ENCODE measurements around the gene KIF14.

The KIF14 gene

GRCh38 chr1:200646515-200646914 lies 26.0 kb upstream of the KIF14 start:
- H3K4me3 ChIP-seq (ENCODE audit: low read depth, low read length) = peak overlapping the region; percentile 1; the same call in 1 of the 2 replicates
- DNase-seq (ENCODE audit: low read depth) = peak; percentile 64
- TF ChIP-seq, protein P1, sequence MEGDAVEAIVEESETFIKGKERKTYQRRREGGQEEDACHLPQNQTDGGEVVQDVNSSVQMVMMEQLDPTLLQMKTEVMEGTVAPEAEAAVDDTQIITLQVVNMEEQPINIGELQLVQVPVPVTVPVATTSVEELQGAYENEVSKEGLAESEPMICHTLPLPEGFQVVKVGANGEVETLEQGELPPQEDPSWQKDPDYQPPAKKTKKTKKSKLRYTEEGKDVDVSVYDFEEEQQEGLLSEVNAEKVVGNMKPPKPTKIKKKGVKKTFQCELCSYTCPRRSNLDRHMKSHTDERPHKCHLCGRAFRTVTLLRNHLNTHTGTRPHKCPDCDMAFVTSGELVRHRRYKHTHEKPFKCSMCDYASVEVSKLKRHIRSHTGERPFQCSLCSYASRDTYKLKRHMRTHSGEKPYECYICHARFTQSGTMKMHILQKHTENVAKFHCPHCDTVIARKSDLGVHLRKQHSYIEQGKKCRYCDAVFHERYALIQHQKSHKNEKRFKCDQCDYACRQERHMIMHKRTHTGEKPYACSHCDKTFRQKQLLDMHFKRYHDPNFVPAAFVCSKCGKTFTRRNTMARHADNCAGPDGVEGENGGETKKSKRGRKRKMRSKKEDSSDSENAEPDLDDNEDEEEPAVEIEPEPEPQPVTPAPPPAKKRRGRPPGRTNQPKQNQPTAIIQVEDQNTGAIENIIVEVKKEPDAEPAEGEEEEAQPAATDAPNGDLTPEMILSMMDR (IDR thresholded peaks at IDR 0.05; ENCODE audit: insufficient read depth, low read depth, low read length, missing control alignments) = no peak

GRCh38 chr1:200644021-200644420 lies 23.5 kb upstream of the KIF14 start:
- no peak overlapping the region for H3K4me3 ChIP-seq (ENCODE audit: low read depth, low read length)
- no peak for DNase-seq (ENCODE audit: low read depth)
- TF ChIP-seq, protein P1 (IDR thresholded peaks at IDR 0.05; ENCODE audit: insufficient read depth, low read depth, low read length, missing control alignments) = no peak

DNA sequence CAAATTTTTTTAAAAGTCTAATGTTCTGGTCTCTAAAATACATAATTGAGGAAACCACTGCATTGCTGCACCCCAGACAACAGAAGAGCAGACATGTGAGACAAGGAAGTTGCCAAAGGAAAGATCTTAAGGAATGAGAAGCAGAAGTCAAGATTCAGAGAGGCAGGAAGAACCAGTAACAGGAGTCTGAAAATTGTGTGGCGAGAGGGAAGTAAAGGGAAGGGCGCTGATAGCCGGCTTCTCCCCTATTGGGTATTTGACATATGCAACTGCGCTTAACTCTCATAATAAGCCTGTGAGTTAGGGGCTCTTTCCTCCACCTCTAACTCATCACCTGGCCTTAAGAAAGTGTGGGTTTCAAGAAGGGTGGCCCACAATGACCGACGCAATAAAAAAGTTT lies 21.9 kb upstream of the KIF14 start:
- TF ChIP-seq, protein P1 (IDR thresholded peaks at IDR 0.05; ENCODE audit: insufficient read depth, low read depth, low read length, missing control alignments) = no peak
- no peak overlapping the region for H3K4me3 ChIP-seq (ENCODE audit: low read depth, low read length)
- DNase-seq (ENCODE audit: low read depth) = no peak

GRCh38 chr1:200640963-200641401 lies 20.4 kb upstream of the KIF14 start:
- TF ChIP-seq, protein P1 (IDR thresholded peaks at IDR 0.05; ENCODE audit: insufficient read depth, low read depth, low read length, missing control alignments) = no peak
- no peak for DNase-seq (ENCODE audit: low read depth)
- H3K4me3 ChIP-seq (ENCODE audit: low read depth, low read length) = no peak overlapping the region

DNA sequence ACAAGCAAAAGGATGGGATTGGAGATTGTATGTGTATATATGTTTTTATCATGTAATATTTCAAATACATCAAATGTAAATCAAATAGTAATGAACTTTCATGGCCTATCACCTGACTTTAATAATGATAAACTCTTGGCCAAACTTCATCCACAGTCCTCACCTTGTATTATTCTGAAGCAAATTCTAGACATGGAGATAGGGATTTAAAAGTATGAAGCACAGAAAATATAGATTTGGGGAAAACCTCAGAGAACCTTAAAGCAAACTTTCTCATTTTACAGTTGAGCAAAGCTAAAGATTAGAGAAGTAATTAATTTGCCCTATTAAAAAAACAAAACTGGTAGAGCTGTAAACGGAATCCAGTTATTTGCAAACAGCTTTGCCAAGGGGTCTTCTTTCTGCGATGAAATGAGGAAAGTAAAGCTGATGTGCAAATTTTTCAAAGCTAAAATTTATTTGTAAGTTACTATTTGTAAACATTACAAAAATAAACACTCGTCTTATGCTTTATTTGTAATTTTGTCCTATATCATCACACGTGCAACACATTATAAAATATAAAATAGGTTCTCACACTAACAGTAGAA lies 19.9 kb upstream of the KIF14 start:
- TF ChIP-seq, protein P1 (IDR thresholded peaks at IDR 0.05; ENCODE audit: insufficient read depth, low read depth, low read length, missing control alignments) = no peak
- no peak overlapping the region for H3K4me3 ChIP-seq (ENCODE audit: low read depth, low read length)
- DNase-seq (ENCODE audit: low read depth) = no peak

GRCh38 chr1:200638073-200638472 lies 17.5 kb upstream of the KIF14 start:
- TF ChIP-seq, protein P1 (IDR thresholded peaks at IDR 0.05; ENCODE audit: insufficient read depth, low read depth, low read length, missing control alignments) = no peak
- no peak for DNase-seq (ENCODE audit: low read depth)
- H3K4me3 ChIP-seq (ENCODE audit: low read depth, low read length) = no peak overlapping the region

GRCh38 chr1:200636681-200637080 lies 16.1 kb upstream of the KIF14 start:
- TF ChIP-seq, protein P1 (IDR thresholded peaks at IDR 0.05; ENCODE audit: insufficient read depth, low read depth, low read length, missing control alignments) = no peak
- H3K4me3 ChIP-seq (ENCODE audit: low read depth, low read length) = no peak overlapping the region
- DNase-seq (ENCODE audit: low read depth) = no peak
